Measurements from ENCODE around the gene FGD4.

FGD4 gene

DNA sequence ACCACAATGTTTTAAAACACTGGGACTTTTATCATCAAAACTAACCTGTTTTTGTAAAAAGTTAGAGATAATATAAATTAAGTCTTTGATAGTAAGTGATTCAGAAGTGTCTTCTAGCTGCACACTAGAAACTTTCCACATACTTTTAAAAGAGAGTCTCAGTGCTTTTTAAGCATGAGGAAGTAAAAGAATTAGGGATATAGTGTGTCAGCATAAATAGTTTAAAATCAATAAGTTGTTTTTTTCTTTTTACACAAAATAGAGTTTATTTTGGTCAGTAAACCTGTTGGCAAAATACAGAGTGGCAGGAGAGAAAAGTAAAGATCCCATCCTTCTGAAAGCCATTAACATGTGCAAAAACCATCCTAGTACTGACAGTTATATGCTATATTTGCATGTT, 281.4 kb downstream of the FGD4 start:
- TF ChIP-seq, protein P1, sequence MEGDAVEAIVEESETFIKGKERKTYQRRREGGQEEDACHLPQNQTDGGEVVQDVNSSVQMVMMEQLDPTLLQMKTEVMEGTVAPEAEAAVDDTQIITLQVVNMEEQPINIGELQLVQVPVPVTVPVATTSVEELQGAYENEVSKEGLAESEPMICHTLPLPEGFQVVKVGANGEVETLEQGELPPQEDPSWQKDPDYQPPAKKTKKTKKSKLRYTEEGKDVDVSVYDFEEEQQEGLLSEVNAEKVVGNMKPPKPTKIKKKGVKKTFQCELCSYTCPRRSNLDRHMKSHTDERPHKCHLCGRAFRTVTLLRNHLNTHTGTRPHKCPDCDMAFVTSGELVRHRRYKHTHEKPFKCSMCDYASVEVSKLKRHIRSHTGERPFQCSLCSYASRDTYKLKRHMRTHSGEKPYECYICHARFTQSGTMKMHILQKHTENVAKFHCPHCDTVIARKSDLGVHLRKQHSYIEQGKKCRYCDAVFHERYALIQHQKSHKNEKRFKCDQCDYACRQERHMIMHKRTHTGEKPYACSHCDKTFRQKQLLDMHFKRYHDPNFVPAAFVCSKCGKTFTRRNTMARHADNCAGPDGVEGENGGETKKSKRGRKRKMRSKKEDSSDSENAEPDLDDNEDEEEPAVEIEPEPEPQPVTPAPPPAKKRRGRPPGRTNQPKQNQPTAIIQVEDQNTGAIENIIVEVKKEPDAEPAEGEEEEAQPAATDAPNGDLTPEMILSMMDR (conservative IDR thresholded peaks at IDR 0.05; ENCODE audit: low read depth, low read length): no peak
- H3K36me3 ChIP-seq (ENCODE audit: insufficient read depth): no peaks in the 10 kb centered on the region
- H3K27me3 ChIP-seq (ENCODE audit: insufficient read depth, low read depth): no peaks in the 10 kb centered on the region
- peaks cover 62% of the 10 kb centered on the region for H3K79me2 ChIP-seq (ENCODE audit: insufficient read depth, low read depth)
- H3K4me1 ChIP-seq (ENCODE audit: low read depth, poor library complexity, severe bottlenecking): peaks cover 22% of the 10 kb centered on the region
- H3K27ac ChIP-seq: no peak overlapping the region
- no peak overlapping the region for H2AFZ ChIP-seq (ENCODE audit: low read depth)
- peak overlapping the region; percentile 71; the same call in 1 of the 2 replicates for H3K9ac ChIP-seq
- no peak overlapping the region for H3K4me3 ChIP-seq (IDR thresholded peaks at IDR 0.05; ENCODE audit: insufficient read depth, low read depth, low read length)
- H3K4me2 ChIP-seq: peak overlapping the region; percentile 41
- 0 out of 2 replicates have a peak, but pooled peaks cover 4% of the 10 kb centered on the region for H4K20me1 ChIP-seq (ENCODE audit: insufficient read depth)

DNA sequence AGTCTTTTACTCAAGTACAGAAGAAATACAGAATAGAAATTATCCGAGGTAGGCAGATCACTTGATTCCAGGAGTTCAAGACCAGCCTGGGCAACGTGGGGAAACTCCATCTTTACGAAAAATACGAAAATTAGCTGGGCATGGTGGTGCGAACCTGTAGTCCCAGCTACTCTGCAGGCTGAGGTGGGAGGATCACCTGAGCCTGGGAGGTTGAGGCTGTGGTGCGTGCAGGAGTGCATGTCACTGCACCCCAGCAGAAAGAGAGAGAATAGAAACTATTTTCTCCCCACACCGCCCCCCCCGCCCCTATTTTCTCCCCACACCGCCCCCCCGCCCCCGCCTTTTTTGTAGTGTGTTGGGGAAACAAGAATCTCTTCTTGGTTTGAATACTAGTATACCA, 281.9 kb downstream of the FGD4 start:
- Histone ChIP-seq H3K27ac (no peak overlapping the region), H3K9ac (no peak overlapping the region), H3K27me3 (ENCODE audit: insufficient read depth, low read depth) (no peaks in the 10 kb centered on the region), H4K20me1 (ENCODE audit: insufficient read depth) (peaks cover 4% of the 10 kb centered on the region; the same call in 1 of the 2 replicates), H3K36me3 (ENCODE audit: insufficient read depth) (no peaks in the 10 kb centered on the region), H3K4me1 (ENCODE audit: low read depth, poor library complexity, severe bottlenecking) (peaks cover 22% of the 10 kb centered on the region), H2AFZ (ENCODE audit: low read depth) (no peak overlapping the region), H3K4me3 (IDR thresholded peaks at IDR 0.05; ENCODE audit: insufficient read depth, low read depth, low read length) (no peak overlapping the region), H3K4me2 (peak overlapping the region; percentile 41), H3K79me2 (ENCODE audit: insufficient read depth, low read depth) (peaks cover 67% of the 10 kb centered on the region)
- TF ChIP-seq, protein P1 (conservative IDR thresholded peaks at IDR 0.05; ENCODE audit: low read depth, low read length): no peak

DNA sequence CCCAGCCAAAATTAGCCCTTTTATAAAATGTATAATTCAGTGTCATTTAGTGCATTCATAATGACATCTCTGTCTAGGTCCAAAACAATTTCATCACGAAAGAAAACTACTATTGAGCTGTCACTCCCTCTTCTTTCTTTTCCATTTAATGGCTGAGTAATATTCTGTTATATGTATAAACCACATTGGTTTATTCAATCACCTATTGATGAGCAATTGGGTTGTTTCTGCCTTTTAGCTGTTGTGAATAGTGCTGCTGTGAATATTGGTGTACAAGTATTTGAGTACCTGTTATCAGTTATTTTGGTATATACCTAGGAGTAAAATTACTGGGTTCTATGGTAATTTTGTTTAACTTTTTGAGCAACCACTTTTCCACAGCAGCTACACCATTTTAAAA, 287.0 kb downstream of the FGD4 start:
- Histone ChIP-seq H3K36me3 (ENCODE audit: insufficient read depth) (no peaks in the 10 kb centered on the region), H3K27me3 (ENCODE audit: insufficient read depth, low read depth) (no peaks in the 10 kb centered on the region), H3K4me3 (IDR thresholded peaks at IDR 0.05; ENCODE audit: insufficient read depth, low read depth, low read length) (no peak overlapping the region), H3K27ac (no peak overlapping the region), H4K20me1 (ENCODE audit: insufficient read depth) (no peaks in the 10 kb centered on the region; the same call in 1 of the 2 replicates), H3K4me2 (no peak overlapping the region), H3K9ac (no peak overlapping the region), H3K4me1 (ENCODE audit: low read depth, poor library complexity, severe bottlenecking) (peaks cover 7% of the 10 kb centered on the region), H3K79me2 (ENCODE audit: insufficient read depth, low read depth) (peaks cover 97% of the 10 kb centered on the region), H2AFZ (ENCODE audit: low read depth) (no peak overlapping the region)
- TF ChIP-seq, protein P1 (conservative IDR thresholded peaks at IDR 0.05; ENCODE audit: low read depth, low read length): no peak

DNA sequence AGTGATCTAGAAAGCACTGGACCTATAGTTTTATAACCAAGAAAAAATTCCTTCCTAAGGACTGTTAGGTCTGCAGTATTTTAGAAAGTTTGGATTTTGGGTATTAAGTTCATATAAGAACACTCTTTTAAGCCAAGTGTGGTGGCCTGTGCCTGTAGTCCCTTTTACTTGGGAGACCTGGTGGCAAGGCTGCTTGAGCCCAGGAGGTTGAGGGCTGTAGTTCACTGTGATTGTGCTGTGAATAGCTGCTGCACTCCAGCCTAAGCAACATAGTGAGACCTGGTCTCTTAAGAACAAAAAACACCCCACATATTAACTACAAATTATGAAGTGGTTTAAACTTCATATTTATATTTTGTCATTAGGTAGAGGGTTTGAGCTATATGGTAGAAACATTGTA, 289.4 kb downstream of the FGD4 start:
- Histone ChIP-seq H3K36me3 (ENCODE audit: insufficient read depth) (no peaks in the 10 kb centered on the region), H3K27me3 (ENCODE audit: insufficient read depth, low read depth) (no peaks in the 10 kb centered on the region), H3K4me2 (no peak overlapping the region), H4K20me1 (ENCODE audit: insufficient read depth) (peaks cover 6% of the 10 kb centered on the region; the same call in 1 of the 2 replicates), H3K4me1 (ENCODE audit: low read depth, poor library complexity, severe bottlenecking) (peaks cover 15% of the 10 kb centered on the region), H3K27ac (no peak overlapping the region), H2AFZ (ENCODE audit: low read depth) (no peak overlapping the region), H3K4me3 (IDR thresholded peaks at IDR 0.05; ENCODE audit: insufficient read depth, low read depth, low read length) (no peak overlapping the region), H3K9ac (no peak overlapping the region), H3K79me2 (ENCODE audit: insufficient read depth, low read depth) (peaks cover 98% of the 10 kb centered on the region)
- TF ChIP-seq, protein P1 (conservative IDR thresholded peaks at IDR 0.05; ENCODE audit: low read depth, low read length): no peak
